Dendritic cell treated with granulocyte-macrophage colony-stimulating factor and Interleukin-4, amounts not matched to agents 40 ng/mL and 50 ng/mL, for 4 days (primary cell): ENCODE data around the gene CSMD2.

Source experiments
- H3K27ac Mint-ChIP-seq: one replicate; pipeline ENCODE4 v1.8.0; 2022; ENCODE audit warnings: mild to moderate bottlenecking, mixed read lengths
- H3K27me3 Mint-ChIP-seq: one replicate; pipeline ENCODE4 v1.8.0; 2022; ENCODE audit warnings: mild to moderate bottlenecking, mixed read lengths
- H3K36me3 Mint-ChIP-seq: one replicate; pipeline ENCODE4 v1.8.0; 2022; ENCODE audit warnings: low read depth, mixed read lengths
- H3K4me1 Mint-ChIP-seq: one replicate; pipeline ENCODE4 v1.8.0; 2022; ENCODE audit warnings: low read depth, mixed read lengths
- H3K4me3 Mint-ChIP-seq: one replicate; pipeline ENCODE4 v1.8.0; 2022; ENCODE audit warnings: mild to moderate bottlenecking, moderate library complexity, mixed read lengths
- H3K9me3 Mint-ChIP-seq: one replicate; pipeline ENCODE4 v1.8.0; 2022; ENCODE audit warnings: mixed read lengths
- intact Hi-C: fragments of 100-400 bp; cut with micrococcal nuclease; formaldehyde crosslinking; loops from one replicate; pipeline ENCODE4 v1.15.0; 2022

The CSMD2 gene

GRCh38 chr1:33607444-33608005 lies 557.5 kb downstream of the CSMD2 start:
- H3K4me3 Mint-ChIP-seq: no peak overlapping the region
- intact Hi-C loops: no loop called here
- no peaks in the 10 kb centered on the region for H3K36me3 Mint-ChIP-seq
- H3K27me3 Mint-ChIP-seq: peaks cover 9% of the 10 kb centered on the region
- H3K9me3 Mint-ChIP-seq: no peaks in the 10 kb centered on the region
- no peak overlapping the region for H3K27ac Mint-ChIP-seq
- H3K4me1 Mint-ChIP-seq: no peaks in the 10 kb centered on the region

GRCh38 chr1:33606272-33606671 lies 558.8 kb downstream of the CSMD2 start:
- Mint-ChIP-seq H3K27ac (no peak overlapping the region), H3K9me3 (no peaks in the 10 kb centered on the region), H3K4me1 (no peaks in the 10 kb centered on the region), H3K4me3 (no peak overlapping the region), H3K36me3 (no peaks in the 10 kb centered on the region), H3K27me3 (peaks cover 9% of the 10 kb centered on the region)
- intact Hi-C loops: no loop called here

DNA sequence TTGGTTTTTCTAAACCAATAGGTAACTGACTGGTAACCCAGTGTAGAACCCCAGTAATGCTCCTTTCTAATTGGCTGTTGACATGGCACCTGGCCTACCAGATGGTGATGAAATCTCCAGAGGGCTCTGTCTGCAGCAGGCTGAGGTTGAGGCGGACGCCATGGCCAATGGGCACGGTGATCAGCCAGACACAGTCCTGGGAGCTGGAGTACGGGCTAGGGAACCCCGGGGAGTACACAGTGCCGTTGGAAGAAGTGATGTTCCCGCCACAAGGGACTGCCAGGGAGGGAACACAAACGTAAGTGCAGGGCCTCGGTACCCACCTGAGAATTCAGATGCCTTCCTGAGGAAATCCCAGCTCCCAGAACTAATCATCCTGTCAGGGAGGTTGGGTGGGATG lies 562.8 kb downstream of the CSMD2 start:
- peaks cover 5% of the 10 kb centered on the region for H3K4me1 Mint-ChIP-seq
- no peak overlapping the region for H3K27ac Mint-ChIP-seq
- intact Hi-C loops: no loop called here
- H3K27me3 Mint-ChIP-seq: peaks cover 9% of the 10 kb centered on the region
- H3K9me3 Mint-ChIP-seq: no peaks in the 10 kb centered on the region
- no peak overlapping the region for H3K4me3 Mint-ChIP-seq
- no peaks in the 10 kb centered on the region for H3K36me3 Mint-ChIP-seq

DNA sequence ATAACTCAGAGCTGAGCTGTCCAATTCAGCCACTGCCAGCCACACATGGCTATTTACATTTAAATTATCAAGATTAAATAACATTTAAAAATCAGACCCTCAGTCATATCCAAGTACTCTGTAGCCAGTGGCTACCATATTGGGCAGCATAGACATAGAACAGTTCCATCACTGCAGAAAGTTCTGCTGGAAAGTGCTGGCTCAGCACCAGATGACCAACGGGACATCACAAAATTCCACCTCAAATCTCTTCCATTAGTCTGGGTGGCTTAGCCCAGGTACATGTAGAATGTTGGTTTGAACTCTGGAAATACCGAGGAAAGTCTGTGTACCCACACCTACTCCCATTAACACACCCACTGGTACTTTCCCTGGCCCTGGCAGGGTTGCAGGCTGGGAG lies 563.3 kb downstream of the CSMD2 start:
- H3K27ac Mint-ChIP-seq: no peak overlapping the region
- no peak overlapping the region for H3K4me3 Mint-ChIP-seq
- intact Hi-C loops: no loop called here
- H3K36me3 Mint-ChIP-seq: no peaks in the 10 kb centered on the region
- no peaks in the 10 kb centered on the region for H3K9me3 Mint-ChIP-seq
- H3K4me1 Mint-ChIP-seq: peaks cover 5% of the 10 kb centered on the region
- peaks cover 11% of the 10 kb centered on the region for H3K27me3 Mint-ChIP-seq

- Mint-ChIP-seq H3K27ac (no peak overlapping the region), H3K36me3 (no peaks in the 10 kb centered on the region), H3K27me3 (peaks cover 22% of the 10 kb centered on the region), H3K4me1 (peaks cover 5% of the 10 kb centered on the region), H3K4me3 (no peak overlapping the region), H3K9me3 (no peaks in the 10 kb centered on the region)
- intact Hi-C loops: no loop called here
Measured at GRCh38 chr1:33599516-33600115, 565.4 kb downstream of the CSMD2 start.

DNA sequence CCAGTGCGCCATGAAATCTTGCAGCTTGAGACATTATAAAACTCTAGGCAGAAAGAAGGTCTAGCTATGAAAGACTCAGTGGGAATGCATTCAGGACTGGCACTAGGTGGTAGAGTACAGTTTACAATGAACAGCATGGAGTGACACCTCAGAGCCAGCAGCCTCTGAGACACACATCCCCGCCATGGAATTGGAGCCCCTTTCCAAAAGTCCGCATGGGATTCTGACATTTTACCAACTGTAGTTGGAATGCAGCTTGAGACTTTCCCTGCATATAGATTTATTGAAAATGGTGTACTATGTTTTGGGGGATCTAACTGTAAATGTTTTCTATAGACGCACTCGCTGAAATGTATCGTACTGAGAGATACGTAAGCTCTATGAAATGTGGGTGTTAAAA lies 576.3 kb downstream of the CSMD2 start:
- Mint-ChIP-seq H3K36me3 (no peaks in the 10 kb centered on the region), H3K27me3 (no peaks in the 10 kb centered on the region)
- intact Hi-C loops: no loop called here

DNA sequence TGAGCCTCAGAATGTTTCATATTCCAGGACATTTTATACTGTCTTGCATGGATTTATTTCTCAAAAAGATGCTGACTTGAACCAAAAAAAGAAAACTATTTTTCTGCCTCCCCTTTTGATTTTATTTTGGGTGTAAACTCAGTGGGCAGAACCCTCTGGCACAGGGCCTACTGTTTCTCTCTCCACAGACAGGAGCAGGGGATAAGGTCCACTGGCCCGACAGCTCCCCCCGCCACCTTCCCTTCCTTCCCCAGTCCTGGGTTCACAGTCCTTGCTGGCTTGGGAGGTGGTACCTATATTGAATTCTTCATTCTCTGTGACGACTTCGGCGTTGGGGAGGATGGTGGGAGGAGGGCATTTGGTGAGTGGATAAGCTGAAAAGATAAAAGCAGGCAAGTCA lies 578.2 kb downstream of the CSMD2 start:
- Mint-ChIP-seq H3K4me1 (no peaks in the 10 kb centered on the region), H3K9me3 (no peaks in the 10 kb centered on the region), H3K36me3 (no peaks in the 10 kb centered on the region), H3K4me3 (no peak overlapping the region), H3K27me3 (no peaks in the 10 kb centered on the region), H3K27ac (no peak overlapping the region)
- intact Hi-C loops: no loop called here

More for the DNA sequence above, 576.3 kb downstream of the CSMD2 start:
- H3K9me3 Mint-ChIP-seq: no peaks in the 10 kb centered on the region
- no peak overlapping the region for H3K27ac Mint-ChIP-seq
- no peaks in the 10 kb centered on the region for H3K4me1 Mint-ChIP-seq
- H3K4me3 Mint-ChIP-seq: no peak overlapping the region

DNA sequence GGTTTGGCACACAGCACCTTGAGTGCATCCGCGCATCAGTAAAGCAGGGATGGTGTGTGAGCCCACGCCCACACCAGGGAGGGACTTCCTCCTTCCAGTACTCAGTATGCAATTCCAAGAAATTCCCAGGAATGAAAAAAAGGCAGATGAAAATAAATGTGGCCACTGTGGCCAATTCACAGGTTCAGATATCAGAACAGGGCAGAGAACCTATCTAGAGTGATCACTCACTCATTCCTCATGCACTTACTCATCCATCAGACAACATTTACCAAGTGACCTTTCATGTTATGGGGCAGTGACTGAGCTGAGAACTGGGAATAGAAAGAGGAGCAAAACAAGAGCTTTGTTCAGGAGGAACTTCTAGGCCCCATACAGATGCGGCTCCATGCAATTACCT lies 578.9 kb downstream of the CSMD2 start:
- H3K9me3 Mint-ChIP-seq: no peaks in the 10 kb centered on the region
- no peaks in the 10 kb centered on the region for H3K4me1 Mint-ChIP-seq
- H3K4me3 Mint-ChIP-seq: no peak overlapping the region
- no peaks in the 10 kb centered on the region for H3K36me3 Mint-ChIP-seq
- intact Hi-C loops: no loop called here
- no peak overlapping the region for H3K27ac Mint-ChIP-seq
- no peaks in the 10 kb centered on the region for H3K27me3 Mint-ChIP-seq

- Mint-ChIP-seq H3K9me3 (no peaks in the 10 kb centered on the region), H3K4me1 (peaks cover 5% of the 10 kb centered on the region), H3K27me3 (no peaks in the 10 kb centered on the region), H3K36me3 (no peaks in the 10 kb centered on the region), H3K27ac (no peak overlapping the region), H3K4me3 (no peak overlapping the region)
- intact Hi-C loops: no loop called here
Measured at GRCh38 chr1:33583567-33583966, 581.5 kb downstream of the CSMD2 start.

DNA sequence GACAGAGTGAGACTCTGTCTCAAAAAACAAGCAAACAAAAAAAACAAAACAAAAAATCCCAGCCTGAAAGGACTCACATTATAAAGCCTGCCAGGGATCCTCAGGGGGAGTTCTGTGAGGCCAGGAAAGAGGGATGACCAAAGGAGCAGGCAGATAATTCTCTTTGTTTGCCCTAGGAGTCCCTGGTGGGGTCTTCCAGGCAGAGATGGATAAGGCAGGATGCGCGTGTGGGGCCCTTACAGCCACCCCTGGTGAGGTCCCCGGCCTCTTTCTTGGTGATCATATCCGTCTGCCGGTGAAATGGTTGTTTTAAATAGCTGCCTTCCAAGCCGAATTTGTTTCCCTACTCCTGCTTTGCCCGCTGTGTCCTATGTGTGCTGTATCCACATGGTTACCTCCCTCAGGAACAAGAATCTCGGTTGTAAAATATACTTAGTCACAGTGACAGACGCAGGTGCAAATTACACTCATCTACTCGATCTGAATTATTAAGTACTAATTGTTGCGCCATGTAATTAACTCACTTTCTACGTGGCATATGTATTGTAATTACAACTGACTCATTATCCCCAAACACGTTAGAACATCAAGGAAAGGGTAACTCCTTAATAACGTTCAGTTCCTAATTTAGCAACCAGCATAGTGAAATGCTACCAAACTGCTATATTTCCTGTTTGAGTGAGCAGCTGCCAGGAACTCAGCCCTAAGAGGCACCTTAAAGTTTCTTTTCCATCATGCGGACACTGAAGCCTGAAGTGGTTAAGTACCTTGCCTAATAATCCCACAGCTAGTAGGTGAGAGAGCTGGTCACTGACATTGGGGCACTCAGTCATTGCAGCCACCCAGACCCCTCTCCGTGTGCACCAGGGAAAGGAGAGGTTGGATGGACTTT lies 586.2 kb downstream of the CSMD2 start:
- H3K4me1 Mint-ChIP-seq: peaks cover 5% of the 10 kb centered on the region
- peaks cover 2% of the 10 kb centered on the region for H3K27me3 Mint-ChIP-seq

GRCh38 chr1:33577663-33578062 lies 587.4 kb downstream of the CSMD2 start:
- Mint-ChIP-seq H3K4me1 (peaks cover 5% of the 10 kb centered on the region), H3K36me3 (no peaks in the 10 kb centered on the region), H3K4me3 (no peak overlapping the region), H3K27me3 (peaks cover 6% of the 10 kb centered on the region), H3K27ac (no peak overlapping the region), H3K9me3 (no peaks in the 10 kb centered on the region)
- intact Hi-C loops: no loop called here

More for the DNA sequence above, 586.2 kb downstream of the CSMD2 start:
- no peak overlapping the region for H3K4me3 Mint-ChIP-seq
- intact Hi-C loops: no loop called here
- no peaks in the 10 kb centered on the region for H3K9me3 Mint-ChIP-seq
- H3K36me3 Mint-ChIP-seq: no peaks in the 10 kb centered on the region
- no peak overlapping the region for H3K27ac Mint-ChIP-seq

DNA sequence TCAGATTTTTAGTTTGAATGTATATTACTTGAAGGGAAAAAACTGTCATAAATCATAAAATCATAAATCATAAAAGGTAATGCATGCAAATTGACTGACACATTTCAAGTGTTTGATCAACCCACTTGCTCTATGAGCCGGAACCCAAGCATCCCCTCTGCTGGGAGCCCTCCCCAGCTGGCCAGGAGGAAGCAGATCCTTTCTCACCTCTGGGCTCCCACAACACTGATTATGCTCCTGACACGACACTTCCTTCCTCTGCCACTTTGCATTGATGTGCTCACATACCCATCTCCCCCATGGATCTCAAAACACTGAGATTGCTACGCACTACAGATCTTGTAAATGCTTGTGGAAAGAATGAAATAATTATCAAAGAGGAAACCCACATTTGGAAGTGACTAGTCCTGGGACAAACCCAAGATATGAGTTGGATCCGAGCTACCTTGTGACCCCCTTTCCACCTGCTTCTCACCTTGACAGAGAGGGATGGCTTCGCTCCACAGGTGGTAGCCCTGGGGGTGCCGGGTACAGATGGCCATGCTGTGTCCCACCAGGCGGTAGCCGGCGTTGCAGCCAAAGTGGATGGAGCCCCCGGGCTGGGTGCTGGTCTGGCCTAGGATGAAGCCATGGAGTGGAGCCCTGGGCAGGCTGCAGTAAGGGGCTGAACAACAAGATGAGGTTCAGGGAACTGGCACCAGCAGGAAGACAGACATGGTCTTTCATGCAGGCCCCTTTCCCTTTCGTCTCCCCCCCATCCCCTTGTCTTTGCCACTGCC lies 588.0 kb downstream of the CSMD2 start:
- no peaks in the 10 kb centered on the region for H3K36me3 Mint-ChIP-seq
- H3K27ac Mint-ChIP-seq: no peak overlapping the region
- H3K9me3 Mint-ChIP-seq: no peaks in the 10 kb centered on the region
- no peak overlapping the region for H3K4me3 Mint-ChIP-seq
- H3K4me1 Mint-ChIP-seq: peaks cover 5% of the 10 kb centered on the region
- peaks cover 9% of the 10 kb centered on the region for H3K27me3 Mint-ChIP-seq
- intact Hi-C loops: no loop called here

- Mint-ChIP-seq H3K27ac (no peak overlapping the region), H3K9me3 (no peaks in the 10 kb centered on the region), H3K4me1 (peaks cover 5% of the 10 kb centered on the region), H3K36me3 (no peaks in the 10 kb centered on the region), H3K27me3 (peaks cover 9% of the 10 kb centered on the region), H3K4me3 (no peak overlapping the region)
- intact Hi-C loops: no loop called here
Measured at GRCh38 chr1:33575324-33575879, 589.6 kb downstream of the CSMD2 start.

- no peaks in the 10 kb centered on the region for H3K36me3 Mint-ChIP-seq
- intact Hi-C loops: no loop called here
- no peaks in the 10 kb centered on the region for H3K9me3 Mint-ChIP-seq
- no peak overlapping the region for H3K27ac Mint-ChIP-seq
- peaks cover 11% of the 10 kb centered on the region for H3K27me3 Mint-ChIP-seq
- no peaks in the 10 kb centered on the region for H3K4me1 Mint-ChIP-seq
- no peak overlapping the region for H3K4me3 Mint-ChIP-seq
Measured at GRCh38 chr1:33573661-33574060, 591.4 kb downstream of the CSMD2 start.
